CD4-positive, alpha-beta T cell treated with Interleukin-6 at 100 ng/mL for 8 hours (primary cell): ENCODE results near the gene ATP1B3.
"Not testable (repeated sequence)": the region's sequence is repeated elsewhere in the genome, so short reads cannot be mapped to it uniquely, and the experiment has no call there.

Experiments
- DNase-seq: peaks from one replicate; pipeline ENCODE4 v3.0.0-alpha.2; 2020; ENCODE audit warnings: mixed read lengths, low spot score

The ATP1B3 gene

DNA sequence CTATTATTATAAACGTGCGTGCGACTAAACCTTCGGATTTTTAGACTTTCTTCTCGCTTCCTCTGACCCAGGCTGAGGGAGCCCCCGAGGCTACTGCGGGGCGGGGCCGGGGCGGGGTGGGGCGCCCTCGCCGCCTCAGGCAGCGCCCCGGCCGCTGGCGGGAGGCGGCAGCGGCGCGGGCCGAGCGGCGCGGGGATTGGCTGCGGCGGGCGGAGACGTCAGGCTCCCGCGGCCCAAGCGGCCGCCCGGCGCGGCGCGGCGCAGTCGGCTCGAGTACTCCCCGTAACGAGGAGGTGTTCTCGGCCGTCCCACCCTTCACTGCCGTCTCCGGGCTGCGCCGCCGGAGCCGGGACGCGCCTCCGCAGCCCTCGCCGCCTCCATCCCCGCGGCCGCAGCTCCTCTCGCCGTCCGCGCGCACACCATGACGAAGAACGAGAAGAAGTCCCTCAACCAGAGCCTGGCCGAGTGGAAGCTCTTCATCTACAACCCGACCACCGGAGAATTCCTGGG lies at the start of gene ATP1B3:
Gene ATP1B3, plus strand, starts transcription at position 263 of the 510 bp plus-strand sequence. Its CDS starts 159 bp downstream, at position 422.
- peak; percentile 78 for DNase-seq

DNA sequence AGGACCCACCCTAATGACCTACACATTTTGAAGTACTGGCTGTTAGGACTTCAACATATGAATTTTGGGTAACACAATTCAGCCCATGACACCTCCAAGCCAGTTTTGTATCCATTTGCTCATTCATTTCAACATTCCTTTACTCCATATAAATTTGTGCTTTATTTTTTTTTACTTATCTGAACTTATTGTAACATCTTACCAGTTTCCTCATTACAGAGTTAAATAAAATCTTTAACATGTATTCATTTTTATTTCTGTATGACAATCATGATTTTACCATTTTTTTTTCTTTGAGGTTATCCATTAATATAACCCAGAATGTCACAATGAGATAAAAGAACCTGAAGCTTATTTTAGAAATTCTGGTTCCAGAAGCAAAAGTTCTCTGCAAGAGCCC lies 48.0 kb upstream of the ATP1B3 start:
- DNase-seq = no peak

DNA sequence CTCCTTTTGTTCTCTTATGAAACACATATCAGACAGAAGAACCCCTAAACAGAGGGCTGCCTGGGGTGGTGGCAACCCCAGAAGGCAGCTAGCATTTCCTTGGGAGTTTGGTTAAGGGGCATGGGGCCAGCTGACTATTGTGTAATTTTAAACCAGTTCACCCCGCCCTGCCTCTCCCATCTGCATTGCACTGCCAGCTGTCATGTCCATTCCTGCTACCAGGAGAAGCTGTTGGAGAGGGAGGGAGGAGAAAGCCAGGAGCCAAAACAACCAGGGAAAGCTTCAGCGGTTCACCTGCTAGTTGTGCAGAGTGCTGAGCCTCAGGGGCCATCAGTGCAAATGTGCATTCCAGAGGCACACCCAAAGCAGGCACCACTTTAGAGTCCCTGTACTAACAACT lies 47.6 kb upstream of the ATP1B3 start:
- DNase-seq = no peak

DNA sequence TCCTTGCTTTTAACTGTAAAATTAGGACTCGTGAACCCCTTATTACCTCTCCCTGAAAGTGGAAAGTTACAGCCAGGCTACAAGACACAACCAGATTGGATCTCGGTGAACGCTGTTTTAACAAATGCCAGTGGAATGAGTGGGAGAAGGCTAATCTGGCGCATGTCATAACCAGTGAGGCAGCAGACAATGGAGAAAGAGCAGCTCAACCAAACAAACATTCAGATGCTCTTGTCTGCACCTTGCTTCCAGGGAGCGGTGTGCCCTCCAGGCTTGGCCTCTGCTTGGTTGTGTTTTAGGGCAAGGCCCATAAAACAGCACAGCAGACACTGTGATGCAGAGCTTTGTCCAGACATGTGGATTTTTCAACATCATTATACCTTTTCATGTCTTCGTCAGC lies 45.9 kb upstream of the ATP1B3 start:
- DNase-seq = no peak

DNA sequence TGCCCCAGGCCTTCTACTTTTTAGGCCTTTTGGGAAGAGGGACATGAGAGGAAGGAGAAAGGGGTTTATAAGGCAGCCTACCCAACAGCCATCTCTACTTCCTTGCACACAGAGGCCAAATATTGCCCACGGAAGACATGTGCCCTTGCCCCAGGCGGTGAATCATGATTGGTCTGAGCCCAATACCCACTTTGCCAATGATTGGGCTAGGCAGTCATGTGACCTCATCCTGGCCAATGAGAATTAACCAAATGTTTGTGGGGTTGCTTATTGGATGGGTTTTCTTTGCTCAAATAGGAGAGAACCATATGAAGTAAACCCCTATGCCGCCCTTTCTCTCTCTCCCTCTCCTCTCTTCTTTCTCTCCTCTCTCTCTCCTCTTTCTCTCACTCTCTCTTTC lies 42.2 kb upstream of the ATP1B3 start:
- no peak for DNase-seq

DNA sequence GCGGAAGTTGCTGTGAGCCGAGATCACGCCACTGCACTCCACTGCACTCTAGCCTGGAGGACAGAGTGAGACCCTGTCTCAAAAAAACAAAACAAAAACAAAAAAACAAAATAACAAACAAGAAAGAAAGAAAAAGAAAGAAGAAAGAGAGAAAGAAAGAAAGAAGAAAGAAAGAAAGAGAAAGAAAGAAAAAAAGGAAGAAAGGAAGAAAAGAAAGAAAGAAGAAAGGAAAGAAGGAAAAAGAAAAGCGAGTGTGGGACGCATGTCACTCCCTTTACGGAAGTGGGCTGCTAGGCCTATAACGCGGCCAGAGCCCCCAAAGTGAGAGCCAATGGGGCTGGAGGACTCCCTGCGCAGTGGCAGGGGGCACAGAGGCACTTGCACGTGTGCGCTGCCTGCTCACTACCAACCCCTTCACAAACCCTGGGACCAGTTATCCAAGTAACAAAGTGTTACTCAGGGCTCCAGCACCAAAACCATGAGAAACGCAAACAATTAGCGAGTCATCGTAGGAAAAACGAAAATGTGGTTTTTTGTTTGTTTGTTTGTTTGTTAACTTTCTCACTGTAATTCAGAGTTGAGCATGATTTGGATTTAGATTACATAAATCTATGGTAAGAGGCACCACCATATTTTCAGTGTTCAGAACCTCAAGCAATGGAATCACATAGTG lies 40.8 kb upstream of the ATP1B3 start:
- DNase-seq = no peak

DNA sequence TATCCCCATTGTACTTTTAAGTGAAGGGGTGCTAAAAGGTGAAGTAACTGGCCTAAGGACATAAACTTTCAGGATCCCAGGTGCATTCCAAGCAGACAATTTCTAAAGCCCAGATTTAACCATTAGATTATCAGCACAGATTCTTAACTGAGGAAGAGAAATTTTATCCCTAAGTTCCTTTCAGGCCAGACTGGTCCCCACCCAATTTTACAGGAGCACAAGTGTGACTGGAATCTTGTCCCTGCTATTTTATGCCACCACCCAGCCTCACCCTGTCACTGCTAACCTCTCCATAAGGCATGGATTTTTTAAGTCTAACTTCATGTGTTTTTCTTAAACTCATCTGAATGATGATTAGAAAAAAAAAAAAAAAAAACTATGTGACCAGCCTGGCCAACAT lies 37.1 kb upstream of the ATP1B3 start:
- no peak for DNase-seq

DNA sequence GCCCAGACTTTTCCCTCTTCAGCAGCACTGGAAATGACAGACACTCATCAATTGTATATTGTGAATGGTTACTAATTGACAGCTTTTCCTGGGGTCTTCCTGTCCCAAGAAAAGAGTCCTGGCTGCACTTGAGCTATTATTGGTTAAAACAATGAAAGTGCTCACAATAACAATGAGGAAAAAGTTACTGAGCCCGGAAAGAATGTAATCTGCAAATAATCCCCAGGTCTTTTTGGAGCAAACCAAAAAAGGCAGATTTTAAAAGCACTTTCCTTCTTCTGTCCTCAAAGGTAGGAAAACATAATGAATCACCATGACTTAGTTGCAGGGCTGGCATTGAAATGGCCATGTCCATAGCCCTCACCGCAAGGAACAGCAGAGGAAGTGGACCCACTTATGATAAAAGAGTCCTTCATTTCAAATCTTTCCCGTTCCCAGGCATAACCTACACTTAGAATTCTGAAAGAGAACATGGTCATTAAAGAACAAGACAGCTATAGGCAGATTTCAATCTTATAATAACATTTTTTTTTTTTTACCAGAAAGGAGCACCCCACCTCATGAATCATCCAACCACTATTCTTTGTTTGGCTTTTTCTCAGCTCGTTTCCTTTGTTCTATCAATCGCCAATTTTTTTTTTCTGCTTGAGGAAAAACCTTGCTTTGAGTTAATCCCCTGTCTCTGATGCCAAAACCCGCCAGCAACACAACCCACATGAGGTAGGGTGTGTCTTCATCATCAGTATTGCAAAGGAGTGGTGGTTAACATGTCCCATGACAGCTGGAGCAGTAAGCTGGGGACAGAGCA lies 35.5 kb upstream of the ATP1B3 start:
- DNase-seq = no peak

DNA sequence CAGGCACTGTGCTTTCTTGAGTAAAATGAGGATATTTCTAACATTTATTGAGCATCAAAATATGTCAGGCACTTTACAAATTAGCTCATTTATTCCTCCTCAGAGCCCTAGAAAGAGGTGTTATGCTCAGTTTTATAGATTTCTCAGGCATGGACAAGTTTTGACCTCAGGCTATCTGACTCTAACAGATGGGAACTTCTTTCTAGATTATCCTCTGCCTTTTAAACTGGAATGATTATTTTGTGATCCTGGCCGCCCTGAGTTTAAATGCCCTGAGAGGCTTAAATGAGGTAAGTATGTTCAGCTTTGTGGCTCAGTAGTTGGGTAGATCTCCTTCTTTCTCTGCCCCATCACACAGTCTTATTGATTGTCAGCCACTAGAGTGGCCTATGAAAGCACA lies 32.3 kb upstream of the ATP1B3 start:
- no peak for DNase-seq

DNA sequence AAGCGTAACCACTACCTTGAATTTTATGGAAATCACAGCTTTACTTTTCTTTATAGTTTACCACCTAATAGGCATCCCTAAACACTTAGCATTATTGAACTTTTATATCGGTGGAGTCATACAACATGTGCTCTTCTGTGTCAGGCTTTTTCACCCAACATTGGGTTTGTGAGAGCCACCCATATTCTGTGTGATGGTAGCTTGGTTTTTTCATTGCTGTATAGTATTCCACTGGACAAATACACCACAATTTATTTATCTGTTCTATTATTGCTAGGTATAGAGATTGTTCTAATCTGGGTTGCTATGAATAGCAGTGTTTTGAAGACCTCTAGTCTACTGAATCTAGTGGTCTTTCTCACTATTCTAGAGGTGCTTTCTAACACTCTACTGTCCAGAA lies 31.6 kb upstream of the ATP1B3 start:
- DNase-seq = no peak

DNA sequence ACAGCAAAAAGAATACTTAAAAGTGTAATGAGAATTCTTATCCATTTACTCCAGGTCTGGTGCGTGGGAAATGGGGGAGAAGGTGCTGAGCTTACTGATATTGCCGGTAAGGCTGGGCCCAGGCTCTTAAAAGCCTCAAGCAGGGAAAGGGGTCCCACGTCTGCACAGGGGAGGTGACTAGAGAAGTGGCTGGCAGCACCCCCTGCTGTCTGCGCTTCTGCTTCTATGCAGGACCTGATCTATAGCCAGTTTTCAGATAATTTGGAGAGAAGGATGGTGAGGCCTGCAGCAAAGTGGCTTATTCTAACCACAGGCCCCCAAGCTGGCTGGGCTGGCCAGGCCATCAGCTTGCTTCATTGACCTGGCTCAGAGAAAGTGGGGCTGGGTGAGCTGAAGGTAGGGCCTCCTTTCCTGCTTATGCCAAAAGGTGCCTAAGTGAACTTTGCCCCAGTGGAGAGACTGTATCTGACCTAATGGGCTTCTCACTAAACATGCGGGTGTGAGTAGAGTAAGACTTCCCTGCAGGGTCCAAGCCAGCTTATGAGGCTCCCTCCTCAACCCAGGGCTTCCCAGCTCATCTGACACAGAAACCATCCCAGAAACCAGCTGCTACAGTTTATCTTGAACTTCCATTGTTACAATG lies 30.9 kb upstream of the ATP1B3 start:
- peak; percentile 32 for DNase-seq

DNA sequence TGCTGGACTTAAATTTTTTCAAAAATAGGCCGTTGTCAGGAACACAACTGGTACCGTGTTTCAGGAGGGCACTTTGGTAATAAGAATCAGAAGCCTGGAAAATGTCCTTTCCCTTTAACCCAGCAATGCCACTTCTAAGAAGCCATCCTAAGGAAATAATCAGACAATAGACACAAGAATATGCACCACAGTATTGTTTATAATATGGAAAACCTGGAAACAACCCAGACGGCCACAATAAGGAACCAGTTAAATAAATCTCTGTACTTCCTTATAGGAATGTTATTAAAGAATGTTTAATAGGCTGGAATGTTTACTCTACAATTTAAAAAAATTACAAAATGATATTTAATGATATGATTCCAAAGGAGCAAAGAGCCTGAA lies 30.4 kb upstream of the ATP1B3 start:
- DNase-seq = no peak

DNA sequence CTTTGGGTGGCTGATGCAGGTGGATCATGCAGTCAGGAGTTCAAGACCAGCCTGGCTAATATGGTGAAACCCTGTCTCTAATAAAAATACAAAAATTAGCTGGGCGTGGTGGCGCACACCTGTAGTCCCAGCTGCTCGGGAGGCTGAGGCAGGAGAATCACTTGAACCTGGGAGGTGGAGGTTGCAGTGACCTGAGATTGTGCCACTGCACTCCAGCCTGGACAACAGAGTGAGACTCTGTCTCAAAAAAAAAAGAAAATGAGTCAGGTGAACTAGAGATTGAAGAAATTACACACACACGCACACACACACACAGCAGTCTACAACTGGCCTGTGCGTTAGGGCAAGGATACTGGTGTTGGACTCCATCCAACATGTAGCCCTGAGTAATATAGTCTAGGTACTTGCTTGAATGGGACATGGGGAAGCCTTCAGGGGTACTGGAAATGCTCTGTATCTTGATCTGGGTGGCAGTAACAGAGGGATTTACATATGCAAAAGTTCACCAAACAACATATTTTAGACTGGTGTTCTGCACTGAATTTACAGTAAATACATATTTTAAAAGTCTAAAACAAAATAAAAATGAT lies 28.2 kb upstream of the ATP1B3 start:
- DNase-seq = not testable (repeated sequence)

DNA sequence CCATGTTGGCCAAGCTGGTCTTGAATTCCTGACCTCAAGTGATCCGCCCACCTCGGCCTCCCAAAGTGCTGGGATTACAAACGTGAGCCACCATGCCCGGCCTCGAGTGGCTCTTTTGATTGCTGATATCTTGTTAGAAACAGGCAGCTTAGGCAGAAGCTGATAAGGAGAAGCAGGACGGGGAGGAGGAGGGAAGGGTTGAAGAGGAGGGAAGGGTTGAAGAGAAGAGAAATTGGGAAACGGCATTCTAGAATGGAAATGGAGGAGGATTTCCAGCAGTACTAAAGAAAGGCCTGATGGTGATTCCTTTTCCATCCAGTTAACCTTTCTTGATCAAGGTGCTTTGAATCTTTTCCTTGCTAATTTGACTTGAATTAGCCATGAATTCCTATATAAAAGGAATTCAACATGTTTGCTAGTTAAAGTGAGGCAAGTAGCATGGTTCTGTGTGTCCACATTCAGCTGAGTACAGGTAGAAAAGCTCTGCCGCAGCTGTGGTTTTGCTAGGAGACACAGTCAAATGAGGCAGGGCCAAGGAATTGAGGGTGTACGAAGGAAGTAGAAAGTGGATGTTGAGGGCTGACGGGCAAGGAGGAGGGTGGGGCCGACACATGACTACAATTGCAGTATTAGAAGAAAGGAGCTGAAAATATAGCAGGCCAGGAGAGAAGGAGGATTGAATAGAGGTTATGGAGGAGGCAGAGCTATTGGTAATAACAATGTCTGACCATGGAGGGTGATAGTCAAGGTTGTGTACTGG lies 27.2 kb upstream of the ATP1B3 start:
- no peak for DNase-seq

DNA sequence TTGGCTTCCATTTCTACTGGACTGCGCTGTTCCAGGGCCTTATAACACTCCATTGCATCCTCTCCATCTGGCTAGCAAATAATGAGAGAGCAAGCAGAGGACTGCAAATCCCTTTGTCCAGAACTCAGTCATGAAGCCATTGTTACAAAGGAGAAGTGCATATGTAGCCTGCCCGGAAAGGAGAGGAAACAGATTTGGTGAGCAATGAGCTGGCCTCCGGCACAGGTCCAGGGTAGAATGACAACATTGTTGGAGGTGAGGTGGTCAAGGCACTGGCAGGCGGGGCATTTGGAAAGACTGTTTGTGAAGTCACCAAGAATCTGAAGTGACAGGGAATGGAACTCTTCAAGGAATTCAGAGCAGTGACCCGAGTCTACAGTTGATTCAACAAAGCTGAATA lies 25.0 kb upstream of the ATP1B3 start:
- no peak for DNase-seq

DNA sequence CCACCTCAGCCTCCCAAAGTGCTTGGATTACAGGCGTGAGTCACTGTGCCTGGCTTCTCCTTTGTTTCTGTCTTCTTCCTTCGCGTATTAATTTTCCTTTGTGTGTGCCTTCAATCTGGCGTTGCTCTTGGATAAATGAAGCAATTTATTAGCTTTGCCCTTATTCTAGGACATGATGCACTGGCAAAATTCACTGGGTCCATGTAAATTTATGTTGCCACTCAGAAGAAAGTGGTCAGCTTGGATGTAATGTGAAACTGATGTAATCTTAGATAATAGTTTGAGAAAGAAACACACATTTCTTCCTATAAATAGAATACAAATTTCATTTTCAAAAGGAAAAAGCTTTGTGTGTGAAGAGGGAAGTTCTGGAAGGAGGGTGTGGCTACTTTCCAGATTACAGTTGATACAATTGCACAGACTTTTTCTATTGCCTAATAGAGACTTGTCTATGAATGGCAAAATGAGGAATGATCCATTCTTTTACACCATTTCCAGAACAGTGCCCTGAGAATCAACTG lies 23.3 kb upstream of the ATP1B3 start:
- DNase-seq = no peak

DNA sequence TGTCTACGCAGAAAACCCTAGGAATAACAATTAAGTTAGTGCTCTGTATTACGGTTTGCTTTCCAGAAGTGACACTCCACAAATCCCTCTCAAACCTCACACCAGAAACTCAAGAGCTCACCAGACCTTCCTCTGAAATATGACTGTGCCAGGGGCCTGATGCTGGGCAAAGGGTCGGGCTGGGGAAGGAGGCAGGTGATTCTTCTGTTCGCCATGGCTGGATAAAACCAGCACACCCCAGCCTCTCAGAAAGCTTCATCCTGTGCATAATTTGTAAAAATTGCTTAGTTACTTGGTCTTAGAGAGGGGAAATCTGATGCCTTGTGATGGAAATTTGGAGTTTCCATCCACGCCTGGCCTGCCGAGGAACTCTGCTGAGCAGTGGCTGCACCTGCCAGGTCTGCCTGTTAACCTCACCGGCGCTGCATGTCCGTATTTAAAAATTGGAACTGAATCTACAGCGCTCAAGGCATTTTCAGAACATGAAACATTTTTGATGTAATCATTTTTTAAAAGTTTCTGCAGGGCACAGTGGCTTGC lies 22.7 kb upstream of the ATP1B3 start:
- no peak for DNase-seq

DNA sequence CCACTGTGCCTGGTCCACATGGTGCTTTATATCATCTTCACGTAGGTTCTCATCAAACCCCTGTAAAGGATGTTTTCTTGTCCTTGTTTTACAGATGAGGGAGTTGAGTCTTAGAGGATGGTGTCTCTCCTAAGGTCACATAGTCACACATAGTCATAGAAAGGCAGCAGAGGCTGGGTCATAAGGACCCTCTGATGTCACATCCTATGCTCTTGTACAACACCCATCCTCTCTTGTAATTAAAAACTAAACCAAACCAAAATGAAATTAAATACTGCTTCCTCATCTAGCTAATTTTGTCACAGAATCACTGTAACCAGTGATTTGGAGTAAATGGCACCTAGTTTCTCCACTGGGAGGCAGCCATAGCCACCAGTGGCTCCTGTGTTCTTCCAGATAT lies 21.8 kb upstream of the ATP1B3 start:
- no peak for DNase-seq

DNA sequence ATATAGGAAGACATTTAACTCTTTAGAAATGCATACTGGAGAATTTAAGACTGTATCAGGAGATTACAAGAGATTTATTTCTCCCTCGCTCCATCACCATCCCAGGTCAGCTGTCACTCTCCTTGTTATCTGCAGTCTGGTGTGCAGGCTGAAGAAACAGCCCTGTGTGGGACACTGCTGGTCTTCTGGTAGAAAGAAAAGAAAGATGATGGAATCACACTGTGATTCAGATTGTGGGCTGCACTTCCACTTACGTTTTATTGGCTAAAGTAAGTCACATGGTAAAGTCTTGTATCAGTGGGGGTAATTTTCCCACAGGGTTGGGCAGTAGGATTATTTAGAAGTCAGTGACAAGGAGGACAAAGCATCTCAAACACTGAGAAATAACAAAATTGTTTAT lies 18.1 kb upstream of the ATP1B3 start:
- no peak for DNase-seq

DNA sequence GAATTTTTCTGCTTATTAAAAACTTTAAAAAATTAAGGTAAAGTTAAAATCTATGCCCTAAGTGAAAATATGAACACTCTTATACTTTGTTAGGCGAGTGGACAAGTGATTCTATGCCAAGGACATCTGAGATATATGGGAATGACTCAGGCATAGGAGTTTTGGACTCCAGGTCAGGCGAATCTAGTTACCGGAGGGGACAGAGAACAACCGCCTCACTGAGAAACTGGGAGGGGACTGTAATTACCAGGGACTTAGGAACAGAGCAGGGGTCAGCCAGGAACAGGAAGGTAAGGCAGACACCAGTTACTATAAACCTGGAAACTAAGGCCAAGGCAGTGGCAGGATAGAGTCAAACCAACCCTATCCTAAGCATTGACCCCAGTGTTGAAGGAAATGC lies 16.8 kb upstream of the ATP1B3 start:
- DNase-seq = no peak

DNA sequence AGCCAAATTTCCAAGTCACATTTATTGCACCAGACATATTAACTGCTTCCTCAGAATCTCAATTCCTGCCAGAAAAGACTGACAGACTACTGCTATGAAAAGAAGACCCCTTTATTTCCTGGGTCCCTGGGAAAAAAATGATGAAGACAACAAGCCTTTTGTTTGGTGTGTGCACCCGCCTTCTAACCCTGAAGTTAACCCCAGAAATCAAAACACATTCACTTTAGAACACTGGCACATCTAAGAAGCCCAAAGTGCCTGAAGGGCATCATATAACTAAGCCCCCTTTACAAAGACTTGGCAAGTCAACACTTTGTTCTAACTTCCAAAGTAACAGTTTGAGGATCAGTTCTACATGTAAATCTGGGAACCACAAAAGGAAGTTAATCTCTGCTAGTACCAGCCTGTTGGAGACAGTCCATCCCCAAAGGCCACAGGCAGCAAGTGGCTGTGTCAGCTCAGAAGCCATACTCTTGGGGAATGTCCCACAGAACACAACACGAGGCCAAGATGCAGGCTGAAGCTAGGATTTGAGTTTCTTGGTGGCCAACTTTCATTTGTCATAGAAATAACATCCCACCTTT lies 16.3 kb upstream of the ATP1B3 start:
- no peak for DNase-seq
